Measurements from ENCODE around the gene MRGPRD.

Gene MRGPRD

GRCh38 chr11:69011624-69012091, 30.9 kb upstream of the MRGPRD start:
- POLR2A ChIA-PET = interaction anchor here (1.0 to 1.9 kb wide), 3 partner anchors 9 to 37 kb away, joined by 4 to 10 read pairs (median 4); partner anchors contain the start of gene TPCN2
- DNase-seq (ENCODE audit: low read depth, low spot score) = no peak
- CTCF ChIA-PET = interaction anchor here (0.8 to 4.6 kb wide), 9 partner anchors 10 to 659 kb away, joined by 3 to 37 read pairs (median 6); no protein-coding TSS in a partner anchor
- peak overlapping the region; percentile 70 for H3K4me3 ChIP-seq (ENCODE audit: low read depth, low read length)
- no peak for TF ChIP-seq CTCF (IDR thresholded peaks at IDR 0.05; ENCODE audit: insufficient read depth, low read length, missing control alignments)

GRCh38 chr11:69010964-69011623, 30.3 kb upstream of the MRGPRD start:
- TF ChIP-seq CTCF (IDR thresholded peaks at IDR 0.05; ENCODE audit: insufficient read depth, low read length, missing control alignments) = no peak
- DNase-seq (ENCODE audit: low read depth, low spot score) = no peak
- ChIA-PET POLR2A (interaction anchor here (0.6 to 1.9 kb wide), 7 partner anchors 8 to 80 kb away, joined by 3 to 10 read pairs (median 3); partner anchors contain the start of gene TPCN2), CTCF (interaction anchor here (0.8 to 4.6 kb wide), 5 partner anchors 10 to 78 kb away, joined by 3 to 37 read pairs (median 6); no protein-coding TSS in a partner anchor)
- H3K4me3 ChIP-seq (ENCODE audit: low read depth, low read length) = peak overlapping the region; percentile 70

GRCh38 chr11:69010361-69010891, 29.6 kb upstream of the MRGPRD start:
- TF ChIP-seq CTCF (IDR thresholded peaks at IDR 0.05; ENCODE audit: insufficient read depth, low read length, missing control alignments) = no peak
- ChIA-PET CTCF (interaction anchor here (0.6 to 4.6 kb wide), 7 partner anchors 9 to 79 kb away, joined by 3 to 37 read pairs (median 5); no protein-coding TSS in a partner anchor), POLR2A (interaction anchor here (0.7 to 1.9 kb wide), 6 partner anchors 8 to 81 kb away, joined by 3 to 10 read pairs (median 4); partner anchors contain the start of gene TPCN2)
- peak overlapping the region; percentile 57 for H3K4me3 ChIP-seq (ENCODE audit: low read depth, low read length)
- DNase-seq (ENCODE audit: low read depth, low spot score) = no peak

GRCh38 chr11:69009441-69010211, 28.8 kb upstream of the MRGPRD start:
- no peak for TF ChIP-seq CTCF (IDR thresholded peaks at IDR 0.05; ENCODE audit: insufficient read depth, low read length, missing control alignments)
- DNase-seq (ENCODE audit: low read depth, low spot score) = no peak
- POLR2A ChIA-PET = interaction anchor here (0.7 to 1.9 kb wide), 3 partner anchors 8 to 1195 kb away, joined by 3 to 10 read pairs (median 4); partner anchors contain the start of genes IGHMBP2 and MRPL21
- CTCF ChIA-PET = interaction anchor here (0.6 to 4.6 kb wide), 4 partner anchors 8 to 35 kb away, joined by 3 to 37 read pairs (median 18); no protein-coding TSS in a partner anchor
- H3K4me3 ChIP-seq (ENCODE audit: low read depth, low read length) = no peak overlapping the region

- CTCF ChIA-PET = interaction anchor here (0.6 to 4.3 kb wide), 3 partner anchors 8 to 119 kb away, joined by 3 to 37 read pairs (median 3); no protein-coding TSS in a partner anchor
- POLR2A ChIA-PET = interaction anchor here (0.5 to 1.8 kb wide), 2 partner anchors 29 to 105 kb away, joined by 3 to 4 read pairs; partner anchors contain the start of genes IGHMBP2 and MRPL21
- TF ChIP-seq CTCF (IDR thresholded peaks at IDR 0.05; ENCODE audit: insufficient read depth, low read length, missing control alignments) = no peak
- peak; percentile 81 for DNase-seq (ENCODE audit: low read depth, low spot score)
- H3K4me3 ChIP-seq (ENCODE audit: low read depth, low read length) = peak overlapping the region; percentile 10; the same call in 1 of the 2 replicates
Measured at GRCh38 chr11:69008737-69009440, 28.1 kb upstream of the MRGPRD start.

All from AG04449 (cell line).